HL-60 (cell line): ENCODE data around the gene WDR93.

Source experiments
- GABPA ChIP-seq: IDR thresholded peaks from 2 replicates; pipeline ENCODE4 v1.6.1; 2012; ENCODE audit warnings: low read depth
- POLR2AphosphoS5 ChIP-seq: IDR thresholded peaks from 2 replicates; pipeline ENCODE4 v1.6.1; 2012; ENCODE audit warnings: low read depth
- TF ChIP-seq, protein P1 (sequence below): IDR thresholded peaks from one replicate; pipeline ENCODE4 v1.5.1; 2011; ENCODE audit warnings: low read length, control low read depth, inconsistent platforms; ENCODE audit not compliant: insufficient read depth

DNA sequence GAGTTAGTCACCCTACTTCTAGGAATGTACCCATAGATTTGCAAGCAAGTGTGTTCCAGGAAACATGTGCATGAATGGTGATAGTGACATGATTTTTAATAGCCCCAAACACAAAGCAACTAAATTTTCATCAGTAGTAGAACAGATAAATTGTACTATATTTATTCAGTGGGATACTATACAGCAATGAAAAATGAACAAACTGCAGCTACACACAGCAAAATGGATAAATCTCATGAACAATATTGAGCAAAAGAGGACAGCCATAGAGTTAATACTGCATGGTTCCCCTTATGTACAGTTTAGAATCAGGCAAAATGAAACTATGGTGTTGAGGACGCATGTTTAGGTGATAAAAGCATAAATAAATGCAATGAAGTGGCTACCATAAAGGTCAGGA lies 34.5 kb downstream of the WDR93 start:
- TF ChIP-seq, protein P1, sequence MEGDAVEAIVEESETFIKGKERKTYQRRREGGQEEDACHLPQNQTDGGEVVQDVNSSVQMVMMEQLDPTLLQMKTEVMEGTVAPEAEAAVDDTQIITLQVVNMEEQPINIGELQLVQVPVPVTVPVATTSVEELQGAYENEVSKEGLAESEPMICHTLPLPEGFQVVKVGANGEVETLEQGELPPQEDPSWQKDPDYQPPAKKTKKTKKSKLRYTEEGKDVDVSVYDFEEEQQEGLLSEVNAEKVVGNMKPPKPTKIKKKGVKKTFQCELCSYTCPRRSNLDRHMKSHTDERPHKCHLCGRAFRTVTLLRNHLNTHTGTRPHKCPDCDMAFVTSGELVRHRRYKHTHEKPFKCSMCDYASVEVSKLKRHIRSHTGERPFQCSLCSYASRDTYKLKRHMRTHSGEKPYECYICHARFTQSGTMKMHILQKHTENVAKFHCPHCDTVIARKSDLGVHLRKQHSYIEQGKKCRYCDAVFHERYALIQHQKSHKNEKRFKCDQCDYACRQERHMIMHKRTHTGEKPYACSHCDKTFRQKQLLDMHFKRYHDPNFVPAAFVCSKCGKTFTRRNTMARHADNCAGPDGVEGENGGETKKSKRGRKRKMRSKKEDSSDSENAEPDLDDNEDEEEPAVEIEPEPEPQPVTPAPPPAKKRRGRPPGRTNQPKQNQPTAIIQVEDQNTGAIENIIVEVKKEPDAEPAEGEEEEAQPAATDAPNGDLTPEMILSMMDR, result no peak
- TF ChIP-seq GABPA (no peak), POLR2AphosphoS5 (no peak)
